ENCODE data around the gene PREB. TPM values are rescaled to one million over a fixed set of nuclear protein-coding genes. Genes with fewer than 3 reads are reported as not detected.

The PREB gene
- polyA plus RNA-seq (2012; ENCODE audit: insufficient read length, low read depth), result 77.6 TPM

GRCh38 chr2:27133905-27134780, at the start of gene PREB:
TSS of gene PREB (minus strand) at chr2:27134636. CDS start at chr2:27134421, 215 bp downstream.
- TF ChIP-seq REST (IDR thresholded peaks at IDR 0.05; ENCODE audit: insufficient read depth in 1 of 2, low read depth in 2 of 2, low read length in 2 of 2) (0 out of 4 replicates have a peak, but pooled peaks of 1 of the 2 experiments have one; percentile 15), FOXP2 (optimal IDR thresholded peaks at IDR 0.05; ENCODE audit: borderline replicate concordance, extremely low read depth, extremely low read length, insufficient read depth) (peak; percentile 56), POLR2AphosphoS5 (IDR thresholded peaks at IDR 0.05; ENCODE audit: low read depth, low read length) (peak; percentile 88), TAF1 (IDR thresholded peaks at IDR 0.05; ENCODE audit: borderline replicate concordance, insufficient read depth, low read length) (peak; percentile 72; the same call in 1 of the 2 replicates), SIN3A (IDR thresholded peaks at IDR 0.05; ENCODE audit: borderline replicate concordance, insufficient read depth, low read length) (no peak)

GRCh38 chr2:27184115-27184514, 49.7 kb upstream of the PREB start:
- no peak for TF ChIP-seq REST (IDR thresholded peaks at IDR 0.05; ENCODE audit: insufficient read depth in 1 of 2, low read depth in 2 of 2, low read length in 2 of 2)
- TF ChIP-seq SIN3A (IDR thresholded peaks at IDR 0.05; ENCODE audit: borderline replicate concordance, insufficient read depth, low read length), result no peak
- no peak for TF ChIP-seq TAF1 (IDR thresholded peaks at IDR 0.05; ENCODE audit: borderline replicate concordance, insufficient read depth, low read length)
- TF ChIP-seq FOXP2 (optimal IDR thresholded peaks at IDR 0.05; ENCODE audit: borderline replicate concordance, extremely low read depth, extremely low read length, insufficient read depth), result no peak
- no peak for TF ChIP-seq POLR2AphosphoS5 (IDR thresholded peaks at IDR 0.05; ENCODE audit: low read depth, low read length)

GRCh38 chr2:27182346-27182745, 47.9 kb upstream of the PREB start:
- TF ChIP-seq POLR2AphosphoS5 (IDR thresholded peaks at IDR 0.05; ENCODE audit: low read depth, low read length), result no peak
- TF ChIP-seq FOXP2 (optimal IDR thresholded peaks at IDR 0.05; ENCODE audit: borderline replicate concordance, extremely low read depth, extremely low read length, insufficient read depth), result no peak
- no peak for TF ChIP-seq SIN3A (IDR thresholded peaks at IDR 0.05; ENCODE audit: borderline replicate concordance, insufficient read depth, low read length)
- TF ChIP-seq REST (IDR thresholded peaks at IDR 0.05; ENCODE audit: insufficient read depth in 1 of 2, low read depth in 2 of 2, low read length in 2 of 2), result no peak
- no peak for TF ChIP-seq TAF1 (IDR thresholded peaks at IDR 0.05; ENCODE audit: borderline replicate concordance, insufficient read depth, low read length)

- no peak for TF ChIP-seq SIN3A (IDR thresholded peaks at IDR 0.05; ENCODE audit: borderline replicate concordance, insufficient read depth, low read length)
- TF ChIP-seq REST (IDR thresholded peaks at IDR 0.05; ENCODE audit: insufficient read depth in 1 of 2, low read depth in 2 of 2, low read length in 2 of 2), result no peak
- no peak for TF ChIP-seq FOXP2 (optimal IDR thresholded peaks at IDR 0.05; ENCODE audit: borderline replicate concordance, extremely low read depth, extremely low read length, insufficient read depth)
- TF ChIP-seq TAF1 (IDR thresholded peaks at IDR 0.05; ENCODE audit: borderline replicate concordance, insufficient read depth, low read length), result no peak
- TF ChIP-seq POLR2AphosphoS5 (IDR thresholded peaks at IDR 0.05; ENCODE audit: low read depth, low read length), result no peak
Observed at GRCh38 chr2:27179344-27180000, 45.0 kb upstream of the PREB start.

Data from PFSK-1 (cell line).